Cardiac fibroblast (primary cell): ENCODE data around the gene HIVEP1.
A peak's percentile ranks its signal among the peaks of the same experiment; 100 is the strongest.

Source experiments
- DNase-seq, 2 donors: peaks; one replicate each; pipeline versions ENCODE4 v3.0.0 to v3.0.0-alpha.2; 2010; ENCODE audit warnings: low read depth in 2 of 2
- H3K4me3 ChIP-seq, 2 donors: replicated peaks in 1 of 2; 1 replicate in 1 of 2; 2 replicates in 1 of 2; pipeline ENCODE4 v1.5.1; 2011; ENCODE audit warnings: low read depth in 2 of 2, low read length in 2 of 2, mild to moderate bottlenecking in 2 of 2, moderate library complexity in 1 of 2
- TF ChIP-seq, protein P1 (sequence below): IDR thresholded peaks from one replicate; pipeline ENCODE4 v1.5.1; 2011; ENCODE audit warnings: low read depth, mild to moderate bottlenecking, low read length, inconsistent platforms

Gene HIVEP1

DNA sequence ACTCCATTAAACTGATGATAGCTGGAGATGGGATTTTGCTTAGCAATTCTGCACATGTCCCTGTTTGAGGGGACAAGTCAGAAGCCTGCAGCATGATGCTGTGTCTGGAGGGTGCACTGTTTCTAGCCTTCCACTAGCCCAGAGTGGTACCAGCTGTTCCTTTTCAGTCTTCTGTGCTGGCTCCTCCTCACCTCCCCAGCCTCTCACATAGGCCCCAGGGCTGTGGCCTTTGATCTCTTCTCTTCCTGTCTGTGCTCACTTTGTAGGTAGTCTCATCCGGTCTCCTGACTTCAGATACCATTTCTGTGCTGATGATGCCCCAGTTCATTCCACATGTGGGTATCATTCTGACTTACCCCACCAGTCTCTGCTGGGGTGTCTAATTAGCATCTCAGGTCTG lies 126.3 kb downstream of the HIVEP1 start:
- TF ChIP-seq, protein P1, sequence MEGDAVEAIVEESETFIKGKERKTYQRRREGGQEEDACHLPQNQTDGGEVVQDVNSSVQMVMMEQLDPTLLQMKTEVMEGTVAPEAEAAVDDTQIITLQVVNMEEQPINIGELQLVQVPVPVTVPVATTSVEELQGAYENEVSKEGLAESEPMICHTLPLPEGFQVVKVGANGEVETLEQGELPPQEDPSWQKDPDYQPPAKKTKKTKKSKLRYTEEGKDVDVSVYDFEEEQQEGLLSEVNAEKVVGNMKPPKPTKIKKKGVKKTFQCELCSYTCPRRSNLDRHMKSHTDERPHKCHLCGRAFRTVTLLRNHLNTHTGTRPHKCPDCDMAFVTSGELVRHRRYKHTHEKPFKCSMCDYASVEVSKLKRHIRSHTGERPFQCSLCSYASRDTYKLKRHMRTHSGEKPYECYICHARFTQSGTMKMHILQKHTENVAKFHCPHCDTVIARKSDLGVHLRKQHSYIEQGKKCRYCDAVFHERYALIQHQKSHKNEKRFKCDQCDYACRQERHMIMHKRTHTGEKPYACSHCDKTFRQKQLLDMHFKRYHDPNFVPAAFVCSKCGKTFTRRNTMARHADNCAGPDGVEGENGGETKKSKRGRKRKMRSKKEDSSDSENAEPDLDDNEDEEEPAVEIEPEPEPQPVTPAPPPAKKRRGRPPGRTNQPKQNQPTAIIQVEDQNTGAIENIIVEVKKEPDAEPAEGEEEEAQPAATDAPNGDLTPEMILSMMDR: no peak
- H3K4me3 ChIP-seq: no peak overlapping the region
- no peak for DNase-seq

DNA sequence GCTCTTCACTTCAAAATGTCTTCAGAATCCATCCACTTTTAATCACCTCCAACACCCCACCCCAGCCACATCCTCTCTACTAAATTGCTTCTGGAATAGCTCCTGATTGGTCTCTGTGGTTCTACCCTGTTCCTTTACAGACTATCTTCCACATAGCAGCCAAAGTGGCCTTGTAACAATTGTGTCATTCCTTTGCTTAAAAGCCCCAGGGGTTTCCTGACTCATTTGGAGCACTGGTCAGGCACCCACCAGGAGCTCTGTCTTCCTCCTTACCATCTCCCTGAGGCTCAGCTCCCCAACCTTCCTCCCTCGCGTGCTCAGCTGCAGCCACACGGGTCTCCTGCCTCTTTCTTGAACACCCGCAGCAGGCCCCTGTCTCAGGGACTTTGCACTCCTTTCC lies 126.8 kb downstream of the HIVEP1 start:
- DNase-seq: no peak
- TF ChIP-seq, protein P1: no peak
- no peak overlapping the region for H3K4me3 ChIP-seq

GRCh38 chr6:12147557-12148316 lies 135.6 kb downstream of the HIVEP1 start:
- no peak overlapping the region for H3K4me3 ChIP-seq
- DNase-seq: peak in 1 of 2 donors; percentile 32
- TF ChIP-seq, protein P1: peak; percentile 39

DNA sequence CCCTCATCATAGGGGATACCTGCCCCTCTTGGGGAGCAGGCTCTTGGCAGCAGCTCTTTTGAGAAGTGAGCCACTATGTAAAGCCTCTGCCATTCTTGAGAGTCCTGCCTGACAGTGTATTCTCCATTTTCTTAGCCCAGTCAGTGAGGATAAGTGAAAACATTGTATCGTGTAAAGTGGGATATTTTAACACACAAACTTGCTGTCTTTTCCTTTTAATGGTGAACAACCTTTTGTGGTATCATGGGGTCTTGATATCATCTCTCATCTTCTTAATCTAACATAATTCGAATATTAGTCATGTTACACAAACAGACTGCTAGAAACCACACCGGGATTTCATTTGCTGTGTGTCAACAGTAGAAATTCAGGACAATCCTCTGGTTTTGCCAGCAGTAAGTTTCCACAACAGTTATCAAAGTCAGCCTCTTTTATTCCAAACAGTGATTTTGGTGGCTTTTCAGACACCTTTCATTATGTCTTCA lies 136.2 kb downstream of the HIVEP1 start:
- TF ChIP-seq, protein P1: no peak
- no peak overlapping the region for H3K4me3 ChIP-seq
- peak in 1 of 2 donors; percentile 66 for DNase-seq

GRCh38 chr6:12148841-12149240 lies 136.7 kb downstream of the HIVEP1 start:
- TF ChIP-seq, protein P1: no peak
- DNase-seq: peak in 1 of 2 donors; percentile 13
- H3K4me3 ChIP-seq: no peak overlapping the region

- no peak for DNase-seq
- no peak overlapping the region for H3K4me3 ChIP-seq
- TF ChIP-seq, protein P1: no peak
These were observed 137.9 kb downstream of the HIVEP1 start for GRCh38 chr6:12149944-12150510.
